ENCODE data around the gene PLCL2.

PLCL2 gene

DNA sequence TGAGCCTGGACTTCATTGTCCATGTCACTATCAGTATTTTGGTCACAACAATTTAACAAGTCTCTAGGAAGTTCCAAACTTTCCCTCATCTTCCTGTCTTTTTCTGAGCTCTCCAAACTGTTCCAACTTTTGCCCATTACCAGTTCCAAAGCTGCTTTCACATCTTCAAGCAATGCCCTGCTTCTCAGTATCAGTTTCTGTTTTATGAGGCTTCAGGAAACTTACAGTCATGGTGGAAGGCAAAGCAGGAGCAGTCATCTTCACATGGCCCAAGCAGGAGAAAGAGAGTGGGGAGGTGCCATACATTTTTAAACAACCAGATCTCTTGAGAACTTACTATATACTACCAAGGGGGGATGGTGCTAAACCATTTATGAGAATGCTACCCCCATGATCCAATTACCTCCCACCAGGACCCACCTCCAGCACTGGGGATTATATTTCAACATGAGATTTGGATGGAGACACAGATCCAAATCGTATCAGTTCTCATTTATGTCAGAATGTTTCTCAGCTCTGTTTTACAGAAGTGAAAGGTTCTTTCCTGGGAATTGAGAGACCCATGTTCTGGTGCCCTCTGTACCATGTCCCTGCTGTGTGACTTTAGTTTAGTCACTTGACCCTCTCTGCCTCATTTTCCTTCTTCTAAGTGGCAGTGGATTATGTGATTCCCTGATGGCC, 169.7 kb downstream of the PLCL2 start:
- FAIRE-seq: no peak

- FAIRE-seq: no peak
These were observed 170.2 kb downstream of the PLCL2 start for GRCh38 chr3:17054982-17055343.

GRCh38 chr3:17055374-17056276, 170.9 kb downstream of the PLCL2 start:
- FAIRE-seq: no peak

GRCh38 chr3:17057321-17057720, 172.6 kb downstream of the PLCL2 start:
- no peak for FAIRE-seq

- FAIRE-seq: no peak
These were observed 175.3 kb downstream of the PLCL2 start for GRCh38 chr3:17059989-17060550.

DNA sequence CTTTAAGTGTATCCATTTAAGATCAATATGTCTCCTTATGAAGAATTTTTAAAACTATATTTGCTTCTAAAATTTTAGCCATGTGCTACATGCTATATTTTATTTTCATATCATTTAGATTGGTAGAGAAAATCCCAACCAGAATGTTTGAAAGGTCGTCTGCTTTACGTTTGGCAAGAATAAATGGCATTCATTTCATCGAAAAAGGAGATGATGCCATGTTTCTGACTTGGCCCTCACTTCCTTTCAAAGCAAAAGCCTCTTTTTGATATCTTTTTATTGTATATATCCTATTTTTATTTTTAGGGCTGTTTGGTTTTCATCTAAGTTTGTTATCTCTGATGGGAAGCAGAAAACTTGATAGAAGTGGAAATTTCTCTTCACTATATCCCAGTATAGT, 176.2 kb downstream of the PLCL2 start:
- no peak for FAIRE-seq

GRCh38 chr3:17062736-17063135, 178.0 kb downstream of the PLCL2 start:
- no peak for FAIRE-seq

DNA sequence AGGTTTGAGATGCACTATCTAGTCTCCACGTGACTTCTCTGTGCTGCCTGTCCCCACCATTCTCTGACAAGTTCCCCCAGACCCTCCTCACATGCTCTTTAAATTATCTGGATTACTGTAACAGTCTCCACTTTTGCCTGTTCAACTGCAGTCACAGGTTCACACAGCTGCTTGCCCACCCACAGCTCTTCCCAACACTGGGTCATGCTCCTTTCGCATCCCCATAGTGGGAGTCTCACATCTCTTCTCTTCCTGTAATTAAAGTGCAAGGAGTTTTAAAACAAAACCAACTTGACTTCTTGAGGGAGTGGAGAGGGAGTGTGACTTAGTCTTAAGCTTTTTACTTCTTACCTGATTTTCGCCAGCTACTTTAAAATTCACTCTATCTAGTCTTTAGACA, 178.8 kb downstream of the PLCL2 start:
- no peak for FAIRE-seq

- FAIRE-seq: no peak
These were observed 180.6 kb downstream of the PLCL2 start for GRCh38 chr3:17065315-17065714.

GRCh38 chr3:17065881-17066280, 181.1 kb downstream of the PLCL2 start:
- no peak for FAIRE-seq

GRCh38 chr3:17069754-17070153, 185.0 kb downstream of the PLCL2 start:
- no peak for FAIRE-seq

DNA sequence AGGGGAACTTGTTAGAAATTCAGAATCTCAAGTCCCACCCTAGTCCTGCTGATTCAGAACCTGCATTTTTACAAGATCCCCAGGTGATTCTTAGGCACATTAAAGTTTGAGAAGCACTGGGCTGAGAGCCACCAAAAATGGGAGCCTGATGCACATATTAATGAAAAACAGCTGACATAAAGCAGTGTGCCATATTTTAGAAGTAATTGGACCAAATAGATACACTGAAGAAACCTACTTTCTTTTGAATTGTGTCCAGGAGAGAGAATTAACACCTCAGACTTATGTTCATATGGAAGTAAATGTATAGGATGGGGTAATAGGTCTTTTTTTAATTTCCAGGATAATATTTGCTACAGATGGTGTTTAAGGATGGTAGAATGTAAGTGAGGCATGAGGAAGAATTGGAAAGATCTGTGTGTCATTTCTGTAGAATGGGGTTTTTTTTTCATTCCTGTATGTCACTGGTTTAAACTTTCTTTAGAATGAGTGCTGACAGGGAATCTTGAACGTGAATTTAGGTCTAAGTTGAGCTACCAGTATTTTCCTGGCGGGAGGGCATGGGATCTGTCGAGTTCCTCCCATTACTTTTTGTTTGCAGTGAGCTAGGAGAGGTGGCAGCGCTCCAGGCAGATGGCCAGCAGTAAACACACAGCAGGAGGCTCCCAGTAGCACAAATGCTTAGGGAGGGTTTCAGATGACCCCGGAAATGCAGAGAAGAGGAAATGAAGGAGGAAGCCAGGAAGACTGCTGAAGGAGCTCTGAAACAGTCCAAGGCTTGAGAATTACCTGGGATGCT, 185.6 kb downstream of the PLCL2 start:
- FAIRE-seq: no peak

GRCh38 chr3:17074559-17074958, 189.8 kb downstream of the PLCL2 start:
- FAIRE-seq: no peak

DNA sequence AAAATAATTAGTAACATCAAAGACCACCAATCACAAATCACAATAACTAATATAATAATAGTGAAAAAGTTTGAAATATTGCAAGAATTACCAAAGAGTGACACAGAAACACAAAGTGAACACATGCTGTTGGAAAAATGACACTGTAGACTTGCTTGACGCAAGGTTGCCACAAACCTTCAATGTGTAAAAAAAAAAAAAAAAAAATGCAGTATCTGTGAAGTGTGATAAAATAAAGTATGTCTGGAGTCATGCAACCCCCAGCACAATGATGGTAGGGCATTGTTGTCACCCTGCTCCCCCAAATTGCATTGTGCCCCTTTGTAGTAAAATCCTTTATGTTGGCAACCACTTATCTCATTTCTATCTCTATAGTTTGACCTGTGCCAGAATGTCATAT, 190.6 kb downstream of the PLCL2 start:
- no peak for FAIRE-seq

GRCh38 chr3:17075907-17076306, 191.2 kb downstream of the PLCL2 start:
- FAIRE-seq: no peak

DNA sequence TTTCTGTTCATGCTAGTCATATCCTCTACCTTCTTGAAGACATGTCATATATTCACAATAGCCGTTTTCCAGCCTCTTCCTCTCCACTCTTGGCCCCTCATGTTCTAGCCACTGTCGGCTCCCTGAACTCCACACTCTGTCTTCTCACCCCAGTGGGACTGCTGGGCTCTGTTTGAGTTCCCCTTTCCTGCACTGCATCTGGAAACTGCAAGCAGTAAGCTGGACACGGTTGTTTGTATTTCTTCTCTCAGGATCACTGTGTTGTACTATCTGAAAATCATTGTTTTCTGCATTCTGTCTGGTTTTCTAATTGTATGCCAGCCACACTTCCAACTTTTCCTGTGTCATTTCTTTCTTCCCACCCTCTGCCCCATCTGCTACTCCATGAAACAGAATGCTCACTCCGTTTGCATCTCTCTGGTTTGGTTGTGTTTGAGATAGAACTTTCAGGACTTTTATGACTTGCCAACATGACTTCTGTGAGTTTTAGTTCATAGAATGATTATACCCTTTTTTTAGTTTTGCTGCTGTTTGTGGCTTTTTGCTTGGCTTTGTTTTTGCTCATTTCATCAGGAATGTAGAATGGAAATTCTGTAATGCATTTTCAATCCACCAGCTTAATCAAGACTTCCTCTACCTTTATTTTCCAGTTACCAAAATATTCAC, 192.3 kb downstream of the PLCL2 start:
- no peak for FAIRE-seq

DNA sequence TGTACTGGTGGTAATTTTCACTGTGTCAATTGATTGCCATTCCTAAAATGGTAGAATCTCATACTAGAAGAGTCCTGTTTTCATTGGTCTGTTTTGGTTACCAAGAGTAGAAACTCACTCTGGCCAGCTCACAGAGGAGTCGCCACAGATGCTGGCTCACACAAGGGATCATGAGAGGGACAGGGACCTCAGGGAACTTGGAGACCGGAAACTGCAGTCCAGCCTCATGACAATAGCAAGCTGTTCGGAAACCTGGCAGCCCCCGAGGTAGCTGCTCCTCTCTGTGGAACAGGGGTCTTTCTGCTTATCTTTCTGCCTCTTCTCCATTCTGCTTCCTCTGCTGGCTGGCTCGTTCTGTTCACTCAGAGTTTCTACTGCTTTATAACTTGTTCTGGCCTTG, 192.9 kb downstream of the PLCL2 start:
- no peak for FAIRE-seq

- no peak for FAIRE-seq
These were observed 194.2 kb downstream of the PLCL2 start for GRCh38 chr3:17078926-17079465.

- no peak for FAIRE-seq
These were observed 195.2 kb downstream of the PLCL2 start for GRCh38 chr3:17079933-17080332.

DNA sequence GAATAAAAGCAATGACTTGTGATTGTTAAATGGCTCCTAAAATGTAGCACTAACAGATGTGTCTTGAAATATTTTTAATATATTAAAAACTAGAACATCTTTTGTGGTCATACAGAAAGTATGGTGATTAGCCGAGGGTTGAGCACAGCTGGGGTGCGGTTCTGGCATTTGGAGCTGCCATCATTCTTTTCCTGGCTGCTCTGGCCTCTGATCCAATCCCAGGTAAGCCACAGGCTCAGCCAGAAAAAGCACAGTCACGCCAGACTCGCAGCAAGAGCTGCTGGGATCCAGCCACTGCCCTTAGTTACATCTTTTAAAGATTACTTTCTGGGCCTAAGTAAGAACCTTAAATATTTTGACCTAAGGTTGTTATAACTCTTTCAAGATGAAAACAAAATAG, 196.8 kb downstream of the PLCL2 start:
- FAIRE-seq: no peak

DNA sequence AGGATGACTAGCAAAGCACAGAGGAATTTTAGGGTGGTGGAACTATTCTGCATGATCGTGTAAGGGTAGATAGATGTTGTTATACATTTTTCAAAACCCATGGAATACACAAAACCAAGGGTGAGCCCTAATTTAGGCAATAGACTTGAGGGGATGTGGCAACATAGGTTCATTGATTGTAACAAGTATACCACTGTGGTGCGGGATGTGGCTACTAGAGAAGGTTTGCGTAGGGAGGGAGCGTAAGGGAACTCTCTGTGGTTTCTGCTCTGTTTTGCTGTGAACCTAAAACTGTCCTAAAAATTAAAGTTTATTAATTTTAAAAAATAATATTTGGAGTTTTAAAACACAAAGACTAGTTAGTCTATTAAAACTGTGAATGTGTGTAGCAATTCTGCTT, 202.8 kb downstream of the PLCL2 start:
- FAIRE-seq: no peak

DNA sequence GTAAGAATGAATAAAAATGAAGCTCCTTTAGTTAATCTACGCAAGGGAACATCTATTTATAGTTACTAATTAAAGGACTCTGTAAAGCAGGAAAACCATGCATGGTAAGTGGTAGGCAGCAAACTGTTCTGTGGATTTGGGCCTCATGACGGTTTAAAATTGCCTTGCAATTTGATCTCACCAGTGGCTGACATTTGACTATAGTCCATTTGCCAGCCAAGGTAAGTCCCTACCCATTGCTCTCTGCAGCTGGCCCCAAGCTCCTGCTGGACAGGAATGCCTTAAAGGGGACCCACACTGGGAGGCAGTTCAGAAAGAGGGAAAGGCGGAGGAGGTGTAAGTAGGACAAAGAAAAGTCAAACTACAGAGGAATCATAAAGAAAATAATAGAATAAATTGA, 203.3 kb downstream of the PLCL2 start:
- FAIRE-seq: no peak

Measured in colon (tissue), 2 donors.